A549 (cell line): ENCODE results near the gene MAST3.

Experiments
- EP300 ChIP-seq, 2 experiments: fragments of >200 bp; sonication (Bioruptor Twin); formaldehyde crosslinking; IDR thresholded peaks; 2 replicates in 1 of 2; 3 replicates in 1 of 2; pipeline ENCODE4 v1.6.1; 2016 to 2017
- JUN ChIP-seq, 2 experiments: fragments of >200 bp; sonication (Bioruptor Twin); formaldehyde crosslinking; IDR thresholded peaks; 2 replicates in 1 of 2; 3 replicates in 1 of 2; pipeline ENCODE4 v1.6.1; 2016 to 2017
- POLR2A ChIP-seq: IDR thresholded peaks from 2 replicates; pipeline ENCODE4 v1.6.1; 2012; ENCODE audit warnings: mild to moderate bottlenecking, low read length
- RARB ChIP-seq: fragments of 250-450 bp; sonication (Bioruptor Pico); IDR thresholded peaks from 2 replicates; pipeline ENCODE4 v1.8.0; 2021; ENCODE audit warnings: mild to moderate bottlenecking, moderate library complexity
- TF ChIP-seq, protein P1 (sequence below): fragments of >200 bp; sonication (Bioruptor Twin); formaldehyde crosslinking; IDR thresholded peaks from 3 replicates; pipeline ENCODE4 v1.5.1; 2016

DNA sequence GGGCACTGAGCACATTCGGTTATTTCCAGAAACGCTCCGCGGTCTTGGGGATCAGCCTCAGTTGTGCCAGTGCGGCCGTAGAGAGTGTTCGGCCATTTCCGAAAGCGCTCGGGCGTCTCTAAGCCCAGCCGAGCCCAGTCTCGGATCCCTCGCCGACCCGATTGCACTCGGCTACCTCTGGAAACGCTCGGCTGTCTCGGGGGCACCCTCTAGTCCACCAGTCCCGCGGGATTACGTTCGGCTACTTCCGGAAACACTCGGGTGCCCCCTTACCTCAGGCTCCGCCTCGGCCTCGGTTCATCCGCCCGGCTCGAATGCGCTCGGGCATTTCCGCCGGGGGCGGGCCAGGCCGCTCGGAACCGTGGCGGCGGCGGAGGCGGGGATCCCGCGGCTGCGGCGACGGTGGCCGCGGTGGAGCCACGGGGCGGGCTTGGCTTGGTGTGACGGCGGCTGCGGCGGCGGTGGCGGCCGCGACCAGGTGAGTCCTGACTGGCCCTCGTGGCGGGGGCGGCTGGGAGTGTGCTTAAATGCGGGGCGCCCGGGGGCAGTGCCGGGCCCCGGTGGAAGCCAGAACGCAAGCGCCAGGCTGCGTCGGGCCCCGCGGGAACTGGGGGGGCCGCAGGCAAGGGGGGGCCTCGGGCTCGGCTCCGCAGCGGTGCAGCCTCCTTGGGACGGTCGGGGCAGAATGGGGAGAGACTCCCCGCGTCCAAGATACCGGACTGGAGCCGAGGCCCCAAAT lies 55.4 kb downstream of the MAST3 start, which contains the start of gene PIK3R2:
- TF ChIP-seq, protein P1, sequence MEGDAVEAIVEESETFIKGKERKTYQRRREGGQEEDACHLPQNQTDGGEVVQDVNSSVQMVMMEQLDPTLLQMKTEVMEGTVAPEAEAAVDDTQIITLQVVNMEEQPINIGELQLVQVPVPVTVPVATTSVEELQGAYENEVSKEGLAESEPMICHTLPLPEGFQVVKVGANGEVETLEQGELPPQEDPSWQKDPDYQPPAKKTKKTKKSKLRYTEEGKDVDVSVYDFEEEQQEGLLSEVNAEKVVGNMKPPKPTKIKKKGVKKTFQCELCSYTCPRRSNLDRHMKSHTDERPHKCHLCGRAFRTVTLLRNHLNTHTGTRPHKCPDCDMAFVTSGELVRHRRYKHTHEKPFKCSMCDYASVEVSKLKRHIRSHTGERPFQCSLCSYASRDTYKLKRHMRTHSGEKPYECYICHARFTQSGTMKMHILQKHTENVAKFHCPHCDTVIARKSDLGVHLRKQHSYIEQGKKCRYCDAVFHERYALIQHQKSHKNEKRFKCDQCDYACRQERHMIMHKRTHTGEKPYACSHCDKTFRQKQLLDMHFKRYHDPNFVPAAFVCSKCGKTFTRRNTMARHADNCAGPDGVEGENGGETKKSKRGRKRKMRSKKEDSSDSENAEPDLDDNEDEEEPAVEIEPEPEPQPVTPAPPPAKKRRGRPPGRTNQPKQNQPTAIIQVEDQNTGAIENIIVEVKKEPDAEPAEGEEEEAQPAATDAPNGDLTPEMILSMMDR, result peak; percentile 22; the same call in 2 of the 3 replicates
- TF ChIP-seq POLR2A (peak; percentile 26), RARB (no peak), EP300 (IDR thresholded peaks at IDR 0.05) (no peak), JUN (IDR thresholded peaks at IDR 0.05) (peak in 1 of 2 experiments; percentile 60; a peak in 2 of 5 replicates)
